Keratinocyte (primary cell): ENCODE results near the gene ADGRV1.

Source experiments
- CTCF ChIP-seq, 3 experiments: IDR thresholded peaks in 1 of 3; conservative IDR thresholded peaks in 1 of 3; optimal IDR thresholded peaks in 1 of 3; 2 replicates in 2 of 3; 3 replicates in 1 of 3; pipeline versions ENCODE3 to v1.5.1; 2011; ENCODE audit warnings: low read length in 3 of 3, mild to moderate bottlenecking in 3 of 3, moderate library complexity in 2 of 3, control low read depth in 1 of 3, inconsistent platforms in 1 of 3; ENCODE audit not compliant: insufficient read depth in 2 of 3; ENCODE audit errors: extremely low read depth in 1 of 3
- EZH2 ChIP-seq: IDR thresholded peaks from one replicate; pipeline ENCODE4 v1.6.1; 2012; ENCODE audit warnings: inconsistent platforms, mild to moderate bottlenecking, low read length, moderate library complexity

- TF ChIP-seq CTCF (optimal IDR thresholded peaks at IDR 0.05 in 1 of 3, IDR thresholded peaks at IDR 0.05 in 1 of 3, conservative IDR thresholded peaks at IDR 0.05 in 1 of 3; ENCODE audit: extremely low read depth in 1 of 3, insufficient read depth in 2 of 3, low read length in 3 of 3) (no peak), EZH2 (no peak)
These were observed 343.6 kb downstream of the ADGRV1 start for GRCh38 chr5:90902170-90902569.
